ENCODE data around the gene PRKCQ.

The PRKCQ gene

DNA sequence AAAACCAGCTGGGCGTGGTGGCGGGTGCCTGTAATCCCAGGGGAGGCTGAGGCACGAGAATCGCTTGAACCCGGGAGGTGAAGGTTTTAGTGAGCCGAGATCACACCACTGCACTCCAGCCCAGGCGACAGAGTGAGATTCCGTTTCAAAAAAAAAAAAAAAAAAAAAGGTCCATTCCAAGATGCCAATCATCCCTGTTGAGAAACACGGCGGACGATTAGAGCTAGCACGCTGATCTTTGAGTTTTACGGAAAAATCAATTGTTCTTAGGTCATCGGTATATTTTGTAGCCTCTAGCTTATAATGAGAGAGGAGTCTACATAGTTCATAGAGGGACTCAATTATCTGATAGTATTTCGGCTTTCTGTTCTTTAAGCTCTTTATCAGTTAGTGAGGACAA, 169.2 kb downstream of the PRKCQ start:
- in situ Hi-C loops (cut with MboI; ENCODE audit: low sequenced_read_pairs): loop anchor here (10.0 kb wide), 1 partner anchor 274 kb away; no protein-coding TSS in a partner anchor

DNA sequence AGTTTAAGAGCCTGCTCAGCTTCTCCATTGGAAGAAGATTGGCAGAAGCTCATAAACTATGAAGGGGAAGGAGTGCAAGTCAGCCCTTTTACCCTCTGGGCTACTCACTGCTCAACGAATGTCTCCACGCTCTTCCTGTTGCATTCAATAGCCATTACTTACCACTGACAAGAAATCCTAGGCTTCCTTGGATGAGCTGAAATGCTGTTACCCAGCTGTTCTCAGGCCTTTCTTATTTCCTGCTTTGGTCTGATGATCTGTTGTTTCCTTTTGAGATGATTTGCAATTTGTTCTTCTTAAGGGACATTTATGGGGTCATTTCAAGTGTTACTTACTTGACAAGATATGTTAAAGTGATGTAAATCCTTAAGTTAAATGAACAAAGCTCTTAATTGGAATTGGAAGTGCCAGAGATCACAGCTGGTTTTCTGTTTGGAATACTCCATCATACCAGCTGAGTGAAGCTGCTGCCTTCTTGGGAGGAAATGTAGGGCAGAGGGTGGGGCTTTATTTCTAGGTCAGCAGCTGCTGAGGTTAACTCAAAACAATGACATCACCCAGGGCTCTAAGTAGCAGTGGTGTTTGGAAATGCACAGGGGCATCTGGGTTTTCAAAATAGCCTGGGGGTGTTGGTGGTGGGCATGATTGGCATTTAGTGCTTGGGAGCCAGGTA, 170.0 kb downstream of the PRKCQ start:
- in situ Hi-C loops (cut with MboI; ENCODE audit: low sequenced_read_pairs): loop anchor here (5.0 to 10.0 kb wide), 2 partner anchors 208 to 275 kb away; partner anchors contain the start of gene PFKFB3

DNA sequence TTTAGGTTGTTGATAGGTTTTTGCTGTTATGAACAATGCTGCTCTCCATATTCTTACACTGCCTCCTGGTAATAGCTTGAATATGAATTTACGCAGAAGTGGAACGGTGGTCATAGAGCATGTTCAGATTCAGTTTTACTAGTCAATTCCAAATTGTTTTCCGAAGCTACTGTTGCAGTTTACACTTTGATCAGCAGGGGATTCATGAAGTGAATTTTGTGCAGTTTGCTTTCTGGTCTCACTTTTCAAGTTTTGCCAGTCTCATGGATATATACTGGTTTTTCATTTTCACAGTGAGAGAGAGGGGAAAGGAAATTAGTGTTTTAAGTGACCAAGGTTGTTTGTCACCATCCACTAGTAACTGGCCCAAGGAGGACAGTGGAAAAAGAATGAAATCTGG, 171.3 kb downstream of the PRKCQ start:
- in situ Hi-C loops (cut with MboI; ENCODE audit: low sequenced_read_pairs): loop anchor here (5.0 kb wide), 1 partner anchor 206 kb away; the partner anchor contains the start of gene PFKFB3

DNA sequence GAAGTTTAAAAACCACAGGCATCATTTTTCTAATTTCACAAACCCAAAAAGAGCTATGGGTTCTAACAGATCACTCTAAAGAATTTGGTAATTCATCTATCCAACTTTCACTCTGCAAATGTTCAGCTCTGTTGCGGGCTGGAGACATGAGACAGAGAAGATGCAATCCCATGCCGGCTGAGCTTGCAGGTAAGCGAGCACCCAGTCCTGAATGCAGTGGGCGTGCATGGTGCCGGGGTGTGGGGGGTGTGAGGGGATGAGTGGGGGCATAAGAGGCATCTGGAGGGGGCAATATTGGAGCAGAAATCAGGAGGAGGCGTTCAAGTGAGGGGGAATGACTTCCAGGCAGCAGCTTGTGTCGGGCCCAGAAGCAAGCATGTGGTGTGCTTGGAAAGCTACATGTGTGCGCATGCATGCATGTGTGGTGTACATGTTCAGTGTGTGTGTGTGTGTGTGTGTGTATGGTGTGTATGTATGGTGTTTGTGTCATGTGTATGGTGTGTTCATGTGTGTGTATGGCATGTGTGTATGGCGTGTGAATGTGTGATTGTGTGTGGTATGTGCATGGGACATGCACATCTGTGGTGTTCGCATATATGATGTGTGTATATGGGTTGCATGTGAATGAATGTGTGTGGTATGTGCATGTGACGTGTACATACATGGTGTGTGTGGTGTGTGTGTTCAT, 172.9 kb downstream of the PRKCQ start:
- in situ Hi-C loops (cut with MboI; ENCODE audit: low sequenced_read_pairs): loop anchor here (5.0 kb wide), 1 partner anchor 205 kb away; the partner anchor contains the start of gene PFKFB3

DNA sequence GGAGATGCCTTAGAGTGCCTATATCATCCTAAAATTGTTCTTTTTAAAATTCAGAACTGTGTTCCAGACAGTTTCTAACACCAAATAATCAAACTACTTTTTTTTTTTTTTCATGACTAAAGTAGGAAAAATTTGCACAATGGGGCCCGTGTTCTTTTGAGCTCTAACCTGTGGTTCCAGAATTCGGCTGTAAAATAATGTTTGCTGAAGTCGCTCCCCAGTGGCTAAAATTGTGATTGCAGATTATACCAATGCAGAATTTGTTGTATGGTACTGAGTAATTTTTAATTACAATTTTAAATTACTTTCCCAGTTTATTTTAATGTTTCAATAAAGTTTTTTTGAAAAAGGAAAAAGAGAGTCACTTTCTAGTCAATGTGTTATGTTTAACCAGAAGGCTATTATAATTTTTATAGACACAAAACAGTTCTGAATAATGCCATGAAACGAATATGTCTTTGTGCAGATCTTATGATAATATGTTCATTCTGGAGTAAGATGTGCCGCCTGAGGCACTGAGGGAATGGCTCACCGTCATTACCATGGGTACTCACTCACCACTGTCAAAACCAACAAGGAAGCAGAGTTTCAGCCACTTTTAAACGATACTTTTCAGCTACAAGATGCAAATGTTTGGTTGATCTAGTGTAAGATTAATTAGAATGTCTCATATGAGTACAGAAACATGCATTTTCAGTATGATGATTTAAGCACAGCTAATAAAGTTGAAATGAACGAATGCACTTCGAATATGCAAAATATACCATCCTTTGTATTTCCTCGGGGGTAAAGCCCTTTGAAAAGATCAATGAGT, 173.6 kb downstream of the PRKCQ start:
- in situ Hi-C loops (cut with MboI; ENCODE audit: low sequenced_read_pairs): loop anchor here (5.0 kb wide), 1 partner anchor 204 kb away; the partner anchor contains the start of gene PFKFB3

DNA sequence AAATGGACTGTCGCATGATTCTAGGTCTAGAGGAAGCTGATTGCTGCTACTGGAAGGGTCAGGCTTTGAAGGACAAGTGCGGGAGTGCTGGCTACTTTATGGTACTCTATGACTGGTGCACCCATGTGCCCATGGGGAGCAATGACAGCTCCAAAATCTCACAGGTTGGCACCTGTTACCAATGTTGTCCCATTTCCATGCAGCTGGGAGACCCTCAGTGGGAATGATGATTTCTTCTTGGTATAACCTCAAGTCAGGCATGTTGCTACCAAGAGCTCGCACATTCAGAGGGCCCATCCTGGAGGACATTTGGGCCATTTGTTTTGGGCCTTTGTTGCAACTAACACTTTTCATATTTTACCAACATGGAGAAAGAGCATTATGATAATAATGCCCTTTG, 174.4 kb downstream of the PRKCQ start:
- in situ Hi-C loops (cut with MboI; ENCODE audit: low sequenced_read_pairs): loop anchor here (5.0 kb wide), 1 partner anchor 203 kb away; the partner anchor contains the start of gene PFKFB3

DNA sequence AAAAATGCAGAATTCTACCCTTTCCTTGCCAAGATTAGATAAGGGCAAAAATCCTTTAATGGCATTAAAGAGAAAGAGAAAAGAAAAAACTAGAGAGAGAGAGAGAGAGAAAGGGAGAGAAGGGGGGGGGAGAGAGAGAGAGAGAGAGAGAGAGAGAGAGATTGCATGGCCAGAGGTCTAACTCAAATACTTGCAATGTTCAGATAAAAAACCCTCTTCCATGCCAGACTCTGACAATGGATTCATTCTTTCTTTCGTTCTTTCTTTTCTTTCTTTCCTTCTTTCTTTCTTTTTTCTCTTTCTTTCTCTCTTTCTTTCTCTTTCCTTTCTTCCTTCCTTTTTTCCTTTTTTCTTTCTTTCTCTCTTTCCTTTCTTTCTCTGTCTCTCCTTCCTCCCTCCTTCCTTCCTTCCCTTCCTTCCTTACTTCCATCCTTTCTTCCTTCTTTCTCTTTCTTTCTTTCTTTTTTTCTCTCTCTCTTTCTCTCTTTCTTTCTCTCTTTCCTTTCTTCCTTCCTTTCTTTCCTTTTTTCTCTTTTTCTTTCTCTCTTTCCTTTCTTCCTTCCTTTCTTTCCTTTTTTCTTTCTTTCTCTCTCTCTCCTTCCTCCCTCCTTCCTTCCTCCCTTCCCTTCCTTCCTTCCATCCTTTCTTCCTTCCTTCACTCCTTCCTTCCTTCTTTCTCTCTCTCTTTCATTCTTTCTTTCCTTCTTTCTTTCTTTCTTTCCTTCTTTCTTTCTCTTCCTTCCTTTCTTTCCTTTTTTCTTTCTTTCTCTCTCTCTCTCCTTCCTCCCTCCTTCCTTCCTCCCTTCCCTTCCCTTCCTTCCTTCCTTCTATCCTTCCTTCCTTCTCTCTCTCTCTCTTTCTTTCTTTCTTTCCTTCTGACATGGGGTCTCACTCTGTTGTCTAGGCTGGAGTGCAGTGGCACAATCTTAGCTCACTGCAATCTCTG, 175.7 kb downstream of the PRKCQ start:
- in situ Hi-C loops (cut with MboI; ENCODE audit: low sequenced_read_pairs): loop anchor here (5.0 kb wide), 1 partner anchor 202 kb away; the partner anchor contains the start of gene PFKFB3

DNA sequence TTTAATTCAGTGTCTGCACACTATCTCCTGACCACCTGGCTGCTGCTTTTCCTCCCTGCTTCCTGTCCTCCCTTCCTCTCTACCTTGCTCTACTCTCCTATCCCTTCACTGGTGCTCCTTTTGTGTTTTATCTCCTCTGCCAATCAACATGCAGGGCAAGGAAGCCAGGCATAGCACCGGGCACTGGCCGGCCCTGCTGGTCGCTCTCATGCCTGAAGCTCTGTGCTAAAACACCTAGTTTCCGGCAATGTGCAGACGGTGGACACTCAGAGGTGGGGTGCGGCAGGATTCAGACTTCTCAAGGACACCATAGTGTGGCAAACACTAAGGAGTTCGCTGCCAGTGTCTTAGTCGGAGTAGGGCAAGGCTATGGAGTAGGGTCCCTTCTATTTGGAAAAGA, 177.1 kb downstream of the PRKCQ start:
- in situ Hi-C loops (cut with MboI; ENCODE audit: low sequenced_read_pairs): no loop called here

DNA sequence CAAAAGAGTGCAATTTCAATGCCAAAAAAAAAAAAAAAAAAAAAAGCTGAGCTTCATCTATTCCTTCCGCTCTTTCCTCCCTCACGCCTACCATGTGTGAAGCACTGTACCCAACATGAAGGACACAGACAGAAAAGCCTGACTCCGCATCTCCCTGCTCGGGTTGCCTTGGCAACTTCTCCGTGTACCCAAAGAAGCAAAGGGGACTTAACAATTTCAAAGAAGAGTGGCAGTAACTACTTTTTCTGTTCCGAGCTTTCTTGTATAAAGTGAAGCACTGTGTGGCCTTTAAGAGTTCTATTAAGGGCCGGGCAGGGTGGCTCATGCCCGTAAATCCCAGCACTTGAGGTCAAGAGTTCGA, 177.7 kb downstream of the PRKCQ start:
- in situ Hi-C loops (cut with MboI; ENCODE audit: low sequenced_read_pairs): no loop called here

DNA sequence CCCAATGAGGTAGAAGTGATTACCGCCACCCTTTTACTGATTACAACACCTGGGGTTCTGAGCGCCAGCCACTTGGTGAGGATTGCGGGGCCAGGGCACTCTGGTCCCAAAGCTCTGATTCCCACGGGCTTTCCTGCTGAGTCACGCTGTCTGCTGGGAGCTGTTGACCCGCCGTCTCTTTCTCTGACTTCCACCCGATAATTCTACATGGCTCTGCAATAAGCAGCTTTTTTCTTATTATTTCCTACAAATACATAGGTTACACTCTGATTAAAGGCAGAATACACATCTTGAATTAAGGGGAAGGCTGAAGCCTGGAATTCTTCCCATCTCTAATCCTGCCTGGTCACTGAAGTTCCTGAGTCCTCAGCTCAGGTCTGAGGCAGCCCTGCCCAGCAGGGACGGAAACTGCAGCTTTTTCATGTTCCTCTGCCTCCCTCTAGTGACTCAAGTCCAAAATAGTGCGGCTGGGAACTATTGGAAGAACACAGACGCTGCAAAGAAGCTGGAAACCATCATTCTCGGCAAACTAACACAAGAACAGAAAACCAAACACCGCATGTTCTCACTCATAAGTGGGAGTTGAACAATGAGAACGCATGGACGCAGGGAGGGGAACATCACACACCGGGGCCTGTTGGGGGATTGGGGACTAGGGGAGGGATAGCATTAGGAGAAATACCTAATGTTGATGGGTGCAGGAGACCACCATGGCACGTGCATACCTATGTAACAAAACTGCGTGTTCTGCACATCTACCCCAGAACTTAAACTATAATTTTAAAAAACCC, 178.3 kb downstream of the PRKCQ start:
- in situ Hi-C loops (cut with MboI; ENCODE audit: low sequenced_read_pairs): no loop called here

DNA sequence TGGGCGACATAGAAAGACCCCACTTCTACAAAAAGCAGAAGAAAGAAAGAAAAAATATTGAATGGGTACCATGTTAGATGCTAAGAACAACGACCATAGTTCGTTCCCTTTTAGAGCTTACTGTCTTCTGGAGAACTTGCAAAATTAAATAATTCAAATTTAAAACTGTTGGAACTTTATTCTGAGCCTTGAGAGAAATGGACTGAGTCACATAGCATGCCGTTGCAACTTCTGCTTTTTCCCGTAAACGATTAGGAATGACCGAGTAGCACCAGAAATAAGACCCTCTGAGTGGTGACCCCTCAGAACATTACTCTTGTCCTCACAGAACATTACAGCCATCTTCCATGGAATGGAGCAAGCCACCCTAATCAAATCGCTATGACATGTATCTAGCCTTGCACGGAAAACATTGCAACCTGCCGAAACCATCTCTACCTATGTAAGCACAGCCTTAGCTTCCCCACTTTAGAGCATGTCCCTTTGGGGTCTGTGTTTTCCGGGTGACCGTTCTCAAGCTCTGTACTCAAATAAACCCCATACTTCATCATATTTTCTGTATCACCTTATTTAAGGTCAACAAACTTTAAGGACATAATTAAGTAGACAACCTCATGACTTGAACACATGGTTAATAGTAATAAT, 179.1 kb downstream of the PRKCQ start:
- in situ Hi-C loops (cut with MboI; ENCODE audit: low sequenced_read_pairs): no loop called here

DNA sequence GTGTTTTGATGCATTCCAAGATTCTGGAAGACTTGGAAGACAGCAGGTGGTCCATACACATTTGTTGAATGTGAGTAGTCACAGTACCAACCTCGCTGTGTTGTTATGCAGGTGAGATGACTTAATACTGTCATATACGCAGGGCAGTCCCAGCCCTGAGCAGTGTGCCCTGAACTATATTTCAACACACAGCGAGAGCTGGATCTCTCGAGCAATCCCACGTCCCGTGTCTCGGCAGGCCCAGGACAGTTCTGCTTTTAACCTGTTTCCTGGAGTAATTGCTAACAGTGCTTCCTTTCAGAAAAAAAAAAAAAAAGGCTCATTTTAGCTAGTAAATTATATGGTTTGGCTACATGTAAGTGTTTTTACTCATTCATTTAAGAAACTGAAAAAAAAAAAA, 179.7 kb downstream of the PRKCQ start:
- in situ Hi-C loops (cut with MboI; ENCODE audit: low sequenced_read_pairs): no loop called here

DNA sequence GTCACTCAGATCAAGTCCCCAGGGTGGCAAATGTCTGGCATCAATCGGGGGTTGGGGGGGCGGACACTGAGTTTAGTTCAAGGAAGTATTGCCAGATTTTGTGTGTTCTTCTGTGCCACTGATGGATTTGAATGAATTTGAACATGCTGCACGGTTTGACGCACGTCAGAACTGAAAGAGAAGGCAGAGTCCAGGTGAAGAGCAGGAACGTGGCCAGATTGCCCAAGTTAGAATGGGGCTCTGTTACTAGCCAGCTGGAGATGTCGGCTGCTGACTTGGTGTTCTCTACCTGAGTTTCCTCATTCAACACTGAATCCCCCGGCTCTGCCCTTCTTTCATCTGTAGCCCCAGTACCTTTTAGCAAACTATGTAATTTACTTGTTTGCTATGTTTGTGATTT, 180.2 kb downstream of the PRKCQ start:
- in situ Hi-C loops (cut with MboI; ENCODE audit: low sequenced_read_pairs): loop anchor here (10.0 kb wide), 1 partner anchor 295 kb away; no protein-coding TSS in a partner anchor

DNA sequence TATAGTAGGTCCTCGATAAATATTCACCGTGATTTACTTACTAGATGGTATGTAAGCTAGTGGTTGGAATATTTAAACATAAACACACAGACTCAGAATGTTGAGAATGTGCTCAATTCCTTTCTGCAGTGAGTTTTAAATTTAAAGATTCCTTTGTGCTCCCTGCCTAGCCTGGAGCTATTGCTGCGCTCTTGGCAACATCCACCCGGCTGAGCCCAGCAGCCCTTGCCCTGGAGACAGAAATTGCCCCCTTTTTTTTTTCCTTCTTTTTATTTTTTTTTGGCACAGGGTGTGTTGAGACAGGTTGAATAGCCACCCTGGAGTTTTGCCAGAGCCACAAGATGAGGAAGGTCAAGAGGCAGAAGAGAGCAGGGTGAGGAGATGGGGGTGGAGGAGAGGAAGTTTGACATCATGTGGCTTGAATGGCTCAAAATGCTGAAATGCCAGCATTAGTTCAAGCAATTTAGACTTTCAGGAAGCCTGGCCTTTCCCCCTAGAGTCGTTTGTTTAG, 180.8 kb downstream of the PRKCQ start:
- in situ Hi-C loops (cut with MboI; ENCODE audit: low sequenced_read_pairs): loop anchor here (10.0 kb wide), 1 partner anchor 294 kb away; no protein-coding TSS in a partner anchor

DNA sequence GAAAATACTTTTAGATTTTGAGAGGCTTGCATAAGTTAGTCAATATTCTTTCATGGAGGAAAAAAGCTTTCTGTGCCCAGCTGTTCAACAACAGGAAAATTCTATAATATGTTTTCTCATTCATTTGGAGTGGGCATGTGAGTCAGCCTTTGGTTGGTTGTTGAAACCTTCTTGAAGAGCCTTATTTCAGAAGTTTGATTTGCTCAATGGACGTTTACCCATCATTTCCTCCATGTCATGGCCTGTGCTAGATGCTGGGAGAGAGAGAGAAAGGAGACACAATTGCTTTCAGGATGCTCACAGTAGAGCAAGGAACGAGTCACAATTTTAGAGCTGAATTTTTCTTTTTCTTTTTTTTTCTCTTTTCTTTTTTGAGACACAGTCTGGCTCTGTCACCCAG, 181.7 kb downstream of the PRKCQ start:
- in situ Hi-C loops (cut with MboI; ENCODE audit: low sequenced_read_pairs): loop anchor here (10.0 kb wide), 1 partner anchor 294 kb away; no protein-coding TSS in a partner anchor

DNA sequence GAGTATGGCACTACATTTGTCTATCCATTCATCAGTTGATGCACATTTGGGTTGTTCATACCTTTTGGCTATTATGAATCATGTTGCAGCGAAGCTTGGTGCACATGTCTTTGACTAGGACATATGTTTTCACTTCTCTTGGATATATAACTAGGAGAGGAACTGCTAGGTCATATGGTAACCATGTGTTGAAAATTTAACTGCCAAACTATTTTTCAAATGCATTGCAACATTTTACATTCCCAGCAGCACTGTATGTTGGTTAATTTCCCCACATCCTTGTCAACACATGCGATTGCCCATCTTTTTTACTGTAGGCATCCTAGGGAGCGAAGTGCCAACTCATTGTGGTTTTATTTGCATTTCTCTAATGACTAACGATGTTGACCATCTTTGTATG, 183.4 kb downstream of the PRKCQ start:
- in situ Hi-C loops (cut with MboI; ENCODE audit: low sequenced_read_pairs): loop anchor here (10.0 kb wide), 1 partner anchor 292 kb away; no protein-coding TSS in a partner anchor

DNA sequence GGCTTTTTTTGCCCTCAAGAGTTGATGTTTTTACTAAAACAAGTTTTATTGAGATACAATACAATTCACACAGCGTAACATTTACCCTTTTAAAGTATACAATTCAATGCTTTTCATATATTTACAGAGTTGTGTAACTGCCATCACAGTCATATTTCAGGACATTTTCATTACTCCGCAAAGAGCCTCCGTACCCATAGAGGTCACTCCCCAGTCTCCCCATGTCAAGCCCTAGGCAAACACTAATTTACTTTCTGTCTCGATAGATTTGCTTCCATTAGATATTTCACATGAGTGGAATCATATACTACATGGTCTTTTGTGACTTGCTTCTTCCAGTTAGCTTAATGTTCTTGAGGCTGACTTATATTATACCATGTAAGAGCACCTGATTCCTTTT, 183.8 kb downstream of the PRKCQ start:
- in situ Hi-C loops (cut with MboI; ENCODE audit: low sequenced_read_pairs): loop anchor here (10.0 kb wide), 1 partner anchor 291 kb away; no protein-coding TSS in a partner anchor

DNA sequence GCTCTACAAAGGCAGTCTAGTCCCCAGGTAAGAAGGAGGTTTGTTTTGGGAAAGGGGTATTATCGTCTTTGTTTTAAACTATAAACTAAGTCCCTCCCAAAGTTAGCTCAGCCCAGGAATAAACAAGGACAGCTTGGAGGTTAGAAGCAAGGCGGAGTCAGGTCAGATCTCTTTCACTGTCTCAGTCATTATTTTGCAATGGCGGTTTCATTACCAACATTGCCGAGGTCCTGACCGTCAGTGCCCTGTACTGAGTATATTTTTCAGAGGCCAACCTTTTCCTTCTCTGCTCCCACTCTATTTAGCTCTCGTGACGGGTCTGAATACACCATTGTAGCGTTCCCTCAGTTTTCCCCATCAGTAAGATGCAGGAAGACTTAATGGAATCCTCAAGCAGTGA, 184.5 kb downstream of the PRKCQ start:
- in situ Hi-C loops (cut with MboI; ENCODE audit: low sequenced_read_pairs): loop anchor here (10.0 kb wide), 1 partner anchor 291 kb away; no protein-coding TSS in a partner anchor
